GM23338 (cell line): ENCODE data around the gene CUEDC1. TPM values are rescaled to one million over a fixed set of nuclear protein-coding genes. Genes with fewer than 3 reads are reported as not detected.

Source experiments
- ATAC-seq: fragments of 200-7000 bp; cut with Tn5 transposase; 3 replicates; pipeline ENCODE4 v1.9.1; 2020
- DNase-seq: peaks from one replicate; pipeline ENCODE4 v3.0.0-alpha.2; 2015; ENCODE audit warnings: low spot score
- H2AFZ ChIP-seq: fragments of 200-600 bp; sonication (generic); 2 replicates; pipeline ENCODE4 v1.8.0; 2016; ENCODE audit warnings: antibody characterized with exemption, mild to moderate bottlenecking, moderate library complexity
- H3F3A ChIP-seq: fragments of 200-600 bp; sonication (generic); replicated peaks from 2 replicates; pipeline ENCODE4 v1.8.0; 2017; ENCODE audit warnings: antibody characterized with exemption, mixed run types, low read depth
- H3K27ac ChIP-seq: fragments of 200-600 bp; sonication (generic); 2 replicates; pipeline ENCODE4 v1.6.1; 2016; ENCODE audit warnings: low read depth
- H3K27me3 ChIP-seq: fragments of 200-600 bp; sonication (generic); 2 replicates; pipeline ENCODE4 v1.8.0; 2016; ENCODE audit warnings: mild to moderate bottlenecking, mixed run types, moderate library complexity; ENCODE audit not compliant: insufficient read depth
- H3K36me3 ChIP-seq: fragments of 200-600 bp; sonication (generic); 2 replicates; pipeline ENCODE4 v1.8.0; 2016; ENCODE audit warnings: mild to moderate bottlenecking; ENCODE audit not compliant: insufficient read depth
- H3K4me1 ChIP-seq: fragments of 200-600 bp; sonication (generic); 2 replicates; pipeline ENCODE4 v1.8.0; 2016; ENCODE audit warnings: mild to moderate bottlenecking, moderate library complexity; ENCODE audit not compliant: insufficient read depth
- H3K4me2 ChIP-seq: fragments of 200-600 bp; sonication (generic); 2 replicates; pipeline ENCODE4 v1.7.1; 2017; ENCODE audit warnings: mixed run types
- H3K4me3 ChIP-seq: fragments of 200-600 bp; sonication (generic); 2 replicates; pipeline ENCODE4 v1.6.1; 2016; ENCODE audit warnings: mixed run types
- H3K79me2 ChIP-seq: fragments of 200-600 bp; sonication (generic); replicated peaks from 2 replicates; pipeline ENCODE4 v1.8.0; 2017; ENCODE audit warnings: mild to moderate bottlenecking; ENCODE audit not compliant: insufficient read depth
- H3K9me2 ChIP-seq: fragments of 200-600 bp; sonication (generic); 2 replicates; pipeline ENCODE4 v1.8.0; 2017; ENCODE audit not compliant: insufficient read depth
- H4K20me1 ChIP-seq: fragments of 200-600 bp; sonication (generic); replicated peaks from 2 replicates; pipeline ENCODE4 v1.8.0; 2017; ENCODE audit warnings: mild to moderate bottlenecking; ENCODE audit not compliant: insufficient read depth
- H3K27ac Mint-ChIP-seq: 2 replicates; pipeline ENCODE4 v1.8.0; 2020; ENCODE audit warnings: inconsistent platforms, mild to moderate bottlenecking, moderate library complexity, mixed read lengths
- H3K27me3 Mint-ChIP-seq: 3 replicates; pipeline ENCODE4 v1.8.0; 2022; ENCODE audit warnings: low read depth, mild to moderate bottlenecking, moderate library complexity, mixed read lengths, inconsistent platforms; ENCODE audit not compliant: insufficient read depth, poor library complexity
- H3K36me3 Mint-ChIP-seq: 3 replicates; pipeline ENCODE4 v1.8.0; 2021; ENCODE audit warnings: low read depth, mild to moderate bottlenecking, inconsistent platforms, moderate library complexity, mixed read lengths
- H3K4me1 Mint-ChIP-seq: 3 replicates; pipeline ENCODE4 v1.8.0; 2020; ENCODE audit warnings: mild to moderate bottlenecking, inconsistent platforms, mixed read lengths
- H3K4me3 Mint-ChIP-seq: 3 replicates; pipeline ENCODE4 v1.8.0; 2021; ENCODE audit warnings: moderate library complexity, mild to moderate bottlenecking, inconsistent platforms, mixed read lengths
- H3K9me3 Mint-ChIP-seq: 3 replicates; pipeline ENCODE4 v1.8.0; 2020; ENCODE audit warnings: moderate library complexity, mild to moderate bottlenecking, inconsistent platforms, mixed read lengths
- EZH2 ChIP-seq: fragments of 200-600 bp; sonication (generic); IDR thresholded peaks from one replicate; pipeline ENCODE4 v1.8.0; 2017; ENCODE audit warnings: antibody characterized with exemption, mild to moderate bottlenecking, low read depth; ENCODE audit not compliant: unreplicated experiment
- JUNB ChIP-seq: IDR thresholded peaks from one replicate; pipeline ENCODE4 v1.6.1; 2016; ENCODE audit warnings: antibody characterized with exemption; ENCODE audit not compliant: unreplicated experiment
- POLR2AphosphoS5 ChIP-seq: IDR thresholded peaks from 2 replicates; pipeline ENCODE4 v1.6.1; 2016; ENCODE audit warnings: antibody characterized with exemption, low read depth
- STAT1 ChIP-seq: IDR thresholded peaks from one replicate; pipeline ENCODE4 v1.6.1; 2016; ENCODE audit warnings: antibody characterized with exemption; ENCODE audit not compliant: unreplicated experiment
- ZNF114 ChIP-seq: fragments of 250-450 bp; sonication (Bioruptor Pico); IDR thresholded peaks from 2 replicates; pipeline ENCODE4 v1.5.0; 2020; ENCODE audit warnings: mild to moderate bottlenecking, moderate library complexity
- ZNF331 ChIP-seq: fragments of 250-450 bp; sonication (Bioruptor Pico); IDR thresholded peaks from 2 replicates; pipeline ENCODE4 v1.5.0; 2020; ENCODE audit warnings: low read depth, mild to moderate bottlenecking, moderate library complexity
- polyA plus RNA-seq: library from polyadenylated mRNA; unstranded; fragments of >200 nt; fragmentation: Nextera tagmentation; extraction: Ambion mirVana; gene quantifications from 2 replicates; pipeline ENCODE4 v1.2.1, GENCODE V29; 2016
- total RNA-seq: library from RNA; depleted of rRNA; stranded (reverse); fragments of >200 nt; shearing (Covaris generic); gene quantifications from 2 replicates; pipeline ENCODE4 v1.2.3, GENCODE V29; 2014
- TF ChIP-seq, protein P1 (sequence below): fragments of 250-450 bp; sonication (Bioruptor Pico); IDR thresholded peaks from 2 replicates; pipeline ENCODE4 v1.5.0; 2020; ENCODE audit warnings: mild to moderate bottlenecking, moderate library complexity
- TF ChIP-seq, protein P2 (sequence below), 2 experiments: fragments of 200-600 bp in 1 of 2; sonication (generic) in 1 of 2; conservative IDR thresholded peaks; 2 replicates each; pipeline versions ENCODE4 v1.5.1 to v1.6.1; 2016 to 2017; ENCODE audit warnings: antibody characterized with exemption in 2 of 2, low read depth in 2 of 2, mild to moderate bottlenecking in 2 of 2, moderate library complexity in 1 of 2

CUEDC1 gene
- total and polyA plus RNA-seq, 2 experiments from 2014 or later: 3.0 to 7.7 TPM

DNA sequence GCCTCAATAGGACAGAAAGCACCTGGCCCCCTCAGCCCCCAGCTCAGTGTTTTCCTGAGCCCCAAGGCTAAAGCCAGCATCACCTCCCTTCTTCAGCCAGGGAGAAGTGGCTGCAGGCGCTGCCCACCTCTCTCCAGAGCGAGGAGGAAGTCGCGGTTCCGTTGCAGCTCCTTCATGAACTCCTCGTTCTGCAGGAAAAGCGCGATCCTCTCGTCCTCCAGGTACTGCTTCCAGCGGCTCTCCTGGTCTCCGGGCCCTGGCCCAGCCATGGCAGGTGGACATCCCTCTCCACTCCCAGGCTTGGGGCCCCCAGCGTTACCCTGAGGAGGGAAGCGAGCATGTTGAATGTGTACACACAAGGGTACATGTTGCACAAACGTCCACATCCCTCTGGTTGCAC lies 82.7 kb downstream of the CUEDC1 start (continued):
- TF ChIP-seq, protein P1, sequence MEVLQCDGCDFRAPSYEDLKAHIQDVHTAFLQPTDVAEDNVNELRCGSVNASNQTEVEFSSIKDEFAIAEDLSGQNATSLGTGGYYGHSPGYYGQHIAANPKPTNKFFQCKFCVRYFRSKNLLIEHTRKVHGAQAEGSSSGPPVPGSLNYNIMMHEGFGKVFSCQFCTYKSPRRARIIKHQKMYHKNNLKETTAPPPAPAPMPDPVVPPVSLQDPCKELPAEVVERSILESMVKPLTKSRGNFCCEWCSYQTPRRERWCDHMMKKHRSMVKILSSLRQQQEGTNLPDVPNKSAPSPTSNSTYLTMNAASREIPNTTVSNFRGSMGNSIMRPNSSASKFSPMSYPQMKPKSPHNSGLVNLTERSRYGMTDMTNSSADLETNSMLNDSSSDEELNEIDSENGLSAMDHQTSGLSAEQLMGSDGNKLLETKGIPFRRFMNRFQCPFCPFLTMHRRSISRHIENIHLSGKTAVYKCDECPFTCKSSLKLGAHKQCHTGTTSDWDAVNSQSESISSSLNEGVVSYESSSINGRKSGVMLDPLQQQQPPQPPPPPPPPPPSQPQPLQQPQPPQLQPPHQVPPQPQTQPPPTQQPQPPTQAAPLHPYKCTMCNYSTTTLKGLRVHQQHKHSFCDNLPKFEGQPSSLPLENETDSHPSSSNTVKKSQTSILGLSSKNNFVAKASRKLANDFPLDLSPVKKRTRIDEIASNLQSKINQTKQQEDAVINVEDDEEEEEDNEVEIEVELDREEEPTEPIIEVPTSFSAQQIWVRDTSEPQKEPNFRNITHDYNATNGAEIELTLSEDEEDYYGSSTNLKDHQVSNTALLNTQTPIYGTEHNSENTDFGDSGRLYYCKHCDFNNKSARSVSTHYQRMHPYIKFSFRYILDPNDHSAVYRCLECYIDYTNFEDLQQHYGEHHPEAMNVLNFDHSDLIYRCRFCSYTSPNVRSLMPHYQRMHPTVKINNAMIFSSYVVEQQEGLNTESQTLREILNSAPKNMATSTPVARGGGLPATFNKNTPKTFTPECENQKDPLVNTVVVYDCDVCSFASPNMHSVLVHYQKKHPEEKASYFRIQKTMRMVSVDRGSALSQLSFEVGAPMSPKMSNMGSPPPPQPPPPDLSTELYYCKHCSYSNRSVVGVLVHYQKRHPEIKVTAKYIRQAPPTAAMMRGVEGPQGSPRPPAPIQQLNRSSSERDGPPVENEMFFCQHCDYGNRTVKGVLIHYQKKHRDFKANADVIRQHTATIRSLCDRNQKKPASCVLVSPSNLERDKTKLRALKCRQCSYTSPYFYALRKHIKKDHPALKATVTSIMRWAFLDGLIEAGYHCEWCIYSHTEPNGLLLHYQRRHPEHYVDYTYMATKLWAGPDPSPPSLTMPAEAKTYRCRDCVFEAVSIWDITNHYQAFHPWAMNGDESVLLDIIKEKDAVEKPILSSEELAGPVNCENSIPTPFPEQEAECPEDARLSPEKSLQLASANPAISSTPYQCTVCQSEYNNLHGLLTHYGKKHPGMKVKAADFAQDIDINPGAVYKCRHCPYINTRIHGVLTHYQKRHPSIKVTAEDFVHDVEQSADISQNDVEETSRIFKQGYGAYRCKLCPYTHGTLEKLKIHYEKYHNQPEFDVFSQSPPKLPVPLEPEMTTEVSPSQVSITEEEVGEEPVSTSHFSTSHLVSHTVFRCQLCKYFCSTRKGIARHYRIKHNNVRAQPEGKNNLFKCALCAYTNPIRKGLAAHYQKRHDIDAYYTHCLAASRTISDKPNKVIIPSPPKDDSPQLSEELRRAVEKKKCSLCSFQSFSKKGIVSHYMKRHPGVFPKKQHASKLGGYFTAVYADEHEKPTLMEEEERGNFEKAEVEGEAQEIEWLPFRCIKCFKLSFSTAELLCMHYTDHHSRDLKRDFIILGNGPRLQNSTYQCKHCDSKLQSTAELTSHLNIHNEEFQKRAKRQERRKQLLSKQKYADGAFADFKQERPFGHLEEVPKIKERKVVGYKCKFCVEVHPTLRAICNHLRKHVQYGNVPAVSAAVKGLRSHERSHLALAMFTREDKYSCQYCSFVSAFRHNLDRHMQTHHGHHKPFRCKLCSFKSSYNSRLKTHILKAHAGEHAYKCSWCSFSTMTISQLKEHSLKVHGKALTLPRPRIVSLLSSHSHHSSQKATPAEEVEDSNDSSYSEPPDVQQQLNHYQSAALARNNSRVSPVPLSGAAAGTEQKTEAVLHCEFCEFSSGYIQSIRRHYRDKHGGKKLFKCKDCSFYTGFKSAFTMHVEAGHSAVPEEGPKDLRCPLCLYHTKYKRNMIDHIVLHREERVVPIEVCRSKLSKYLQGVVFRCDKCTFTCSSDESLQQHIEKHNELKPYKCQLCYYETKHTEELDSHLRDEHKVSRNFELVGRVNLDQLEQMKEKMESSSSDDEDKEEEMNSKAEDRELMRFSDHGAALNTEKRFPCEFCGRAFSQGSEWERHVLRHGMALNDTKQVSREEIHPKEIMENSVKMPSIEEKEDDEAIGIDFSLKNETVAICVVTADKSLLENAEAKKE (CRISPR knock-in tag): no peak
- no peak for TF ChIP-seq POLR2AphosphoS5
- no peak for TF ChIP-seq ZNF114 (CRISPR knock-in tag)
- no peak for TF ChIP-seq JUNB
- TF ChIP-seq ZNF331 (CRISPR knock-in tag): no peak

DNA sequence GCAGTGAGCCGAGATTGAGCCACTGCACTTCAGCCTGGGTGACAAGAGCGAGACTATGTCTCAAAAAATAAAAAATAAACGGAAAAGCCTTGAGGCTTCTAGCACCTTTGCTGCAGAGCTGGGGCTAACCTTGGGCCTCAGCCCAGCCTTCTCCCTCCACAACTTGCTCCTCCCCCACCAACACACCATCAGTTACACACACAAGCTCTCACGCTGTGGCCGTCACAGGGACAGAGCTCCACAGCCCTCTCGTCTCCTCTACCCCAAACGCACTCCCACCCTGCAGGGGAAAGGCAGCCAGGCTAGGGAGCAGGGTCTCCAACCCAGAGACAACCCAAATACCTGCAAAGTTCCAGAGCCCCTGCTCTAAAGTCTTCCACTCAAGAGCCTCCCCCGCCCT lies 83.3 kb downstream of the CUEDC1 start:
- no peak for TF ChIP-seq ZNF114 (CRISPR knock-in tag)
- TF ChIP-seq, protein P2, sequence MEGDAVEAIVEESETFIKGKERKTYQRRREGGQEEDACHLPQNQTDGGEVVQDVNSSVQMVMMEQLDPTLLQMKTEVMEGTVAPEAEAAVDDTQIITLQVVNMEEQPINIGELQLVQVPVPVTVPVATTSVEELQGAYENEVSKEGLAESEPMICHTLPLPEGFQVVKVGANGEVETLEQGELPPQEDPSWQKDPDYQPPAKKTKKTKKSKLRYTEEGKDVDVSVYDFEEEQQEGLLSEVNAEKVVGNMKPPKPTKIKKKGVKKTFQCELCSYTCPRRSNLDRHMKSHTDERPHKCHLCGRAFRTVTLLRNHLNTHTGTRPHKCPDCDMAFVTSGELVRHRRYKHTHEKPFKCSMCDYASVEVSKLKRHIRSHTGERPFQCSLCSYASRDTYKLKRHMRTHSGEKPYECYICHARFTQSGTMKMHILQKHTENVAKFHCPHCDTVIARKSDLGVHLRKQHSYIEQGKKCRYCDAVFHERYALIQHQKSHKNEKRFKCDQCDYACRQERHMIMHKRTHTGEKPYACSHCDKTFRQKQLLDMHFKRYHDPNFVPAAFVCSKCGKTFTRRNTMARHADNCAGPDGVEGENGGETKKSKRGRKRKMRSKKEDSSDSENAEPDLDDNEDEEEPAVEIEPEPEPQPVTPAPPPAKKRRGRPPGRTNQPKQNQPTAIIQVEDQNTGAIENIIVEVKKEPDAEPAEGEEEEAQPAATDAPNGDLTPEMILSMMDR (conservative IDR thresholded peaks at IDR 0.05; ENCODE audit: low read depth in 2 of 2): no peak
- no peak for TF ChIP-seq EZH2
- no peak for TF ChIP-seq STAT1
- TF ChIP-seq JUNB: no peak
- Histone ChIP-seq H3K79me2 (no peaks in the 10 kb centered on the region), H3K27ac (no peak overlapping the region), H4K20me1 (no peaks in the 10 kb centered on the region), H3K4me3 (no peak overlapping the region), H3K4me1 (peaks cover 50% of the 10 kb centered on the region), H3K9me2 (no peaks in the 10 kb centered on the region), H2AFZ (no peak overlapping the region), H3K27me3 (peaks cover 7% of the 10 kb centered on the region; the same call in 1 of the 2 replicates), H3F3A (peaks cover 10% of the 10 kb centered on the region; the same call in 1 of the 2 replicates), H3K4me2 (no peak overlapping the region), H3K36me3 (no peaks in the 10 kb centered on the region; the same call in 1 of the 2 replicates)
- DNase-seq (no peak), ATAC-seq (no peak)
- Mint-ChIP-seq H3K27me3 (peaks cover 13% of the 10 kb centered on the region), H3K36me3 (peaks cover 16% of the 10 kb centered on the region), H3K4me3 (no peak overlapping the region; the same call in 2 of the 3 replicates), H3K27ac (no peak overlapping the region), H3K9me3 (no peaks in the 10 kb centered on the region), H3K4me1 (peaks cover 74% of the 10 kb centered on the region)
